DOHH2 (cell line): ENCODE results near the gene OASL.

Experiments used
- H3F3A ChIP-seq: fragments of 200-600 bp; sonication (generic), shearing (Covaris generic); 2 replicates; pipeline ENCODE4 v1.6.0; 2016; ENCODE audit warnings: antibody characterized with exemption, mild to moderate bottlenecking; ENCODE audit not compliant: control insufficient read depth, insufficient read depth
- H3K27ac ChIP-seq: fragments of 200-600 bp; sonication (generic); 2 replicates; pipeline ENCODE4 v1.5.1; 2014; ENCODE audit warnings: low read depth, mild to moderate bottlenecking, low read length, moderate library complexity
- H3K27me3 ChIP-seq: fragments of 200-600 bp; sonication (generic); 2 replicates; pipeline ENCODE4 v1.6.1; 2014; ENCODE audit warnings: mild to moderate bottlenecking, low read length, mixed read lengths; ENCODE audit not compliant: control insufficient read depth
- H3K36me3 ChIP-seq: fragments of 200-600 bp; sonication (generic); 2 replicates; pipeline ENCODE4 v1.6.1; 2014; ENCODE audit warnings: mild to moderate bottlenecking, low read length, moderate library complexity, mixed read lengths; ENCODE audit not compliant: control insufficient read depth
- H3K4me1 ChIP-seq: fragments of 200-600 bp; sonication (generic); 2 replicates; pipeline ENCODE4 v1.6.1; 2014; ENCODE audit warnings: mild to moderate bottlenecking, low read length, mixed read lengths; ENCODE audit not compliant: control insufficient read depth
- H3K4me2 ChIP-seq: fragments of 200-600 bp; sonication (generic); 2 replicates; pipeline ENCODE4 v1.6.0; 2014; ENCODE audit warnings: mild to moderate bottlenecking, low read length, moderate library complexity
- H3K4me3 ChIP-seq: fragments of 200-600 bp; sonication (generic); 2 replicates; pipeline ENCODE4 v1.5.1; 2014; ENCODE audit warnings: mild to moderate bottlenecking, low read length, mixed read lengths
- H3K79me2 ChIP-seq: fragments of 200-600 bp; sonication (generic); 2 replicates; pipeline ENCODE4 v1.6.1; 2014; ENCODE audit warnings: mild to moderate bottlenecking, low read length, mixed read lengths; ENCODE audit not compliant: control insufficient read depth
- H3K9me2 ChIP-seq: fragments of 200-600 bp; sonication (generic); replicated peaks from 2 replicates; pipeline ENCODE4 v1.6.1; 2014; ENCODE audit warnings: mild to moderate bottlenecking, low read length, mixed read lengths; ENCODE audit not compliant: control insufficient read depth
- H3K9me3 ChIP-seq: fragments of 200-600 bp; sonication (generic); 2 replicates; pipeline ENCODE4 v1.6.1; 2014; ENCODE audit warnings: antibody characterized with exemption, low read length, mixed read lengths; ENCODE audit not compliant: control insufficient read depth, insufficient read depth
- H4K20me1 ChIP-seq: fragments of 200-600 bp; sonication (generic); 2 replicates; pipeline ENCODE4 v1.6.0; 2014; ENCODE audit warnings: low read depth, mild to moderate bottlenecking, antibody characterized with exemption, low read length, moderate library complexity; ENCODE audit not compliant: control insufficient read depth, insufficient read depth
- CTCF ChIP-seq: fragments of 200-600 bp; sonication (generic); IDR thresholded peaks from one replicate; pipeline ENCODE4 v1.5.1; 2014; ENCODE audit warnings: antibody characterized with exemption, mild to moderate bottlenecking, low read depth, low read length; ENCODE audit not compliant: poor library complexity, severe bottlenecking
- EZH2phosphoT487 ChIP-seq: fragments of 200-600 bp; sonication (generic); IDR thresholded peaks from 2 replicates; pipeline ENCODE4 v1.6.1; 2017; ENCODE audit warnings: borderline replicate concordance, mild to moderate bottlenecking, antibody characterized with exemption, low read length, moderate library complexity, mixed read lengths

The OASL gene

GRCh38 chr12:120990487-120991055 is 48.5 kb downstream of the OASL start:
- Histone ChIP-seq H3F3A (no peaks in the 10 kb centered on the region), H3K9me3 (no peaks in the 10 kb centered on the region), H3K4me2 (no peak overlapping the region), H3K27ac (no peak overlapping the region), H3K36me3 (no peaks in the 10 kb centered on the region), H4K20me1 (no peaks in the 10 kb centered on the region), H3K4me3 (no peak overlapping the region), H3K79me2 (no peaks in the 10 kb centered on the region), H3K4me1 (no peaks in the 10 kb centered on the region), H3K9me2 (no peaks in the 10 kb centered on the region; the same call in 1 of the 2 replicates), H3K27me3 (no peaks in the 10 kb centered on the region; the same call in 1 of the 2 replicates)
- no peak for TF ChIP-seq EZH2phosphoT487
- no peak for TF ChIP-seq CTCF

- Histone ChIP-seq H4K20me1 (no peaks in the 10 kb centered on the region), H3K4me3 (no peak overlapping the region)
Measured at GRCh38 chr12:120989687-120990086, 49.4 kb downstream of the OASL start.

GRCh38 chr12:120988658-120989057 is 50.4 kb downstream of the OASL start:
- no peak overlapping the region for H3K4me3 ChIP-seq
- H3K9me3 ChIP-seq: no peaks in the 10 kb centered on the region
- no peaks in the 10 kb centered on the region for H3K27me3 ChIP-seq
- no peaks in the 10 kb centered on the region for H3K4me1 ChIP-seq
- H3K9me2 ChIP-seq: no peaks in the 10 kb centered on the region
- TF ChIP-seq CTCF (no peak), EZH2phosphoT487 (no peak)
- H4K20me1 ChIP-seq: no peaks in the 10 kb centered on the region
- H3K79me2 ChIP-seq: no peaks in the 10 kb centered on the region
- no peak overlapping the region for H3K4me2 ChIP-seq
- H3K36me3 ChIP-seq: no peaks in the 10 kb centered on the region
- no peaks in the 10 kb centered on the region for H3F3A ChIP-seq
- H3K27ac ChIP-seq: no peak overlapping the region

More at GRCh38 chr12:120989687-120990086, 49.4 kb downstream of the OASL start:
- no peak overlapping the region for H3K27ac ChIP-seq
- no peaks in the 10 kb centered on the region; the same call in 1 of the 2 replicates for H3K27me3 ChIP-seq
- no peak for TF ChIP-seq CTCF
- TF ChIP-seq EZH2phosphoT487: no peak
- H3K9me3 ChIP-seq: no peaks in the 10 kb centered on the region
- H3K36me3 ChIP-seq: no peaks in the 10 kb centered on the region
- no peaks in the 10 kb centered on the region for H3K79me2 ChIP-seq
- no peaks in the 10 kb centered on the region for H3K4me1 ChIP-seq
- H3K9me2 ChIP-seq: no peaks in the 10 kb centered on the region
- H3F3A ChIP-seq: no peaks in the 10 kb centered on the region
- no peak overlapping the region for H3K4me2 ChIP-seq
